ENCODE results near the gene SMG6.

- TF ChIP-seq ZNF513 (tag by site-specific recombination; IDR thresholded peaks at IDR 0.05) (no peak), ZBTB44 (tag by site-specific recombination; IDR thresholded peaks at IDR 0.05) (no peak), CTCF (tag by site-specific recombination; IDR thresholded peaks at IDR 0.05) (no peak), ZBTB49 (tag by site-specific recombination; IDR thresholded peaks at IDR 0.05; ENCODE audit: low read depth) (no peak), ZNF26 (tag by site-specific recombination; IDR thresholded peaks at IDR 0.05) (no peak), ZNF133 (tag by site-specific recombination; IDR thresholded peaks at IDR 0.05) (no peak), REST (tag by site-specific recombination; IDR thresholded peaks at IDR 0.05) (no peak), ZNF140 (tag by site-specific recombination; IDR thresholded peaks at IDR 0.05) (no peak), KLF16 (tag by site-specific recombination; IDR thresholded peaks at IDR 0.05) (no peak), ZNF76 (tag by site-specific recombination; IDR thresholded peaks at IDR 0.05; ENCODE audit: borderline replicate concordance, low read depth) (no peak)
Observed at GRCh38 chr17:2087597-2088211, 215.9 kb downstream of the SMG6 start.
